H1 (cell line): ENCODE data around the gene MINAR1. TPM values are rescaled to one million over a fixed set of nuclear protein-coding genes. Genes with fewer than 3 reads are reported as not detected.

ENCODE experiments used
- CTCF ChIA-PET: fragments of 300-600 bp; sonication (Branson Sonifier 250); formaldehyde crosslinking; loops from one replicate; lab custom pipeline; 2021; ENCODE audit not compliant: partially characterized antibody; lab: Charles Lee
- POLR2A ChIA-PET: fragments of 300-600 bp; sonication (Branson Sonifier 250); formaldehyde crosslinking; loops from one replicate; lab custom pipeline; 2021; ENCODE audit warnings: inconsistent platforms; ENCODE audit not compliant: partially characterized antibody; lab: Charles Lee
- DNase-seq, 2 experiments: peaks; one replicate each; pipeline versions ENCODE4 v3.0.0 to v3.0.0-alpha.2; 2010 to 2022; ENCODE audit warnings: low spot score in 2 of 2, low read depth in 1 of 2, mixed read lengths in 1 of 2
- FAIRE-seq: peaks from 2 replicates; lab custom pipeline; 2011; peaks lifted over from hg19 to GRCh38; lab: Jason Lieb, UNC
- H2AFZ ChIP-seq: 2 replicates; pipeline ENCODE4 v1.8.1; 2012; ENCODE audit warnings: low read length, inconsistent platforms
- H2AK5ac ChIP-seq: 2 replicates; pipeline ENCODE4 v1.6.1; 2013; ENCODE audit warnings: low read depth, low read length
- H2BK120ac ChIP-seq: replicated peaks from 2 replicates; pipeline ENCODE3; 2013; ENCODE audit warnings: low read depth, low read length, inconsistent platforms
- H2BK12ac ChIP-seq: 2 replicates; pipeline ENCODE4 v1.6.1; 2013; ENCODE audit warnings: low read depth, low read length
- H2BK15ac ChIP-seq: 2 replicates; pipeline ENCODE4 v1.6.1; 2013; ENCODE audit warnings: low read length
- H2BK20ac ChIP-seq: 2 replicates; pipeline ENCODE4 v1.6.1; 2013; ENCODE audit warnings: low read length
- H2BK5ac ChIP-seq: 2 replicates; pipeline ENCODE4 v1.6.1; 2013; ENCODE audit warnings: low read depth, low read length
- H3K14ac ChIP-seq: 2 replicates; pipeline ENCODE4 v1.6.1; 2013; ENCODE audit warnings: inconsistent platforms; ENCODE audit not compliant: insufficient read length
- H3K18ac ChIP-seq: 2 replicates; pipeline ENCODE4 v1.6.1; 2013; ENCODE audit warnings: low read length; ENCODE audit errors: extremely low read depth
- H3K23ac ChIP-seq: 2 replicates; pipeline ENCODE4 v1.6.1; 2013; ENCODE audit warnings: inconsistent platforms; ENCODE audit not compliant: insufficient read length
- H3K23me2 ChIP-seq: 2 replicates; pipeline ENCODE4 v1.6.1; 2013; ENCODE audit warnings: low read depth, low read length
- H3K27ac ChIP-seq: 2 replicates; pipeline ENCODE4 v1.6.1; 2011; ENCODE audit warnings: low read depth, low read length, inconsistent platforms
- H3K27me3 ChIP-seq, 4 experiments: replicated peaks in 1 of 4; 1 replicate in 1 of 4; 2 replicates in 3 of 4; pipeline versions ENCODE4 v1.6.1 to v1.8.1; 2011 to 2013; ENCODE audit warnings: low read length in 3 of 4, mild to moderate bottlenecking in 3 of 4, inconsistent platforms in 2 of 4, mixed read lengths in 2 of 4, moderate library complexity in 1 of 4; ENCODE audit not compliant: control insufficient read depth in 3 of 4, insufficient read depth in 3 of 4; ENCODE audit errors: extremely low read depth in 1 of 4
- H3K36me3 ChIP-seq, 4 experiments: 2 replicates each; pipeline versions ENCODE4 v1.6.1 to v1.8.1; 2011 to 2013; ENCODE audit warnings: mild to moderate bottlenecking in 4 of 4, low read length in 3 of 4, moderate library complexity in 2 of 4, control low read depth in 1 of 4, inconsistent platforms in 1 of 4; ENCODE audit not compliant: insufficient read depth in 4 of 4, control insufficient read depth in 2 of 4
- H3K4ac ChIP-seq: replicated peaks from 2 replicates; pipeline ENCODE3; 2013; ENCODE audit warnings: low read length, low read depth, mixed read lengths, inconsistent platforms; ENCODE audit not compliant: insufficient read length
- H3K4me1 ChIP-seq, 4 experiments: replicated peaks in 1 of 4; 1 replicate in 1 of 4; 2 replicates in 3 of 4; pipeline versions ENCODE4 v1.6.1 to v1.8.1; 2011 to 2013; ENCODE audit warnings: low read length in 3 of 4, inconsistent platforms in 2 of 4, mixed read lengths in 1 of 4; ENCODE audit not compliant: insufficient read depth in 4 of 4, control insufficient read depth in 3 of 4
- H3K4me2 ChIP-seq, 2 experiments: 2 replicates each; pipeline versions ENCODE4 v1.6.1 to v1.8.1; 2011 to 2013; ENCODE audit warnings: low read depth in 2 of 2, low read length in 2 of 2, control low read depth in 1 of 2, inconsistent platforms in 1 of 2, mild to moderate bottlenecking in 1 of 2; ENCODE audit not compliant: insufficient read depth in 1 of 2
- H3K4me3 ChIP-seq, 4 experiments: fragments of 200-600, 300-600 bp in 1 of 4; sonication (generic), shearing (Covaris generic), sonication (Bioruptor Twin) in 1 of 4; 2 replicates each; pipeline versions ENCODE4 v1.5.1 to v1.8.1; 2011 to 2016; ENCODE audit warnings: low read length in 4 of 4, low read depth in 3 of 4, control low read depth in 2 of 4, inconsistent platforms in 2 of 4, mild to moderate bottlenecking in 2 of 4, mixed read lengths in 1 of 4, moderate library complexity in 1 of 4; ENCODE audit not compliant: insufficient read depth in 2 of 4; ENCODE audit errors: extremely low read depth in 1 of 4
- H3K56ac ChIP-seq: replicated peaks from 2 replicates; pipeline ENCODE3; 2013; ENCODE audit warnings: low read depth, mild to moderate bottlenecking, mixed read lengths, low read length, inconsistent platforms; ENCODE audit not compliant: insufficient read length
- H3K79me1 ChIP-seq: 2 replicates; pipeline ENCODE4 v1.6.1; 2013; ENCODE audit warnings: low read depth, low read length, control low read depth
- H3K79me2 ChIP-seq, 2 experiments: 2 replicates each; pipeline versions ENCODE4 v1.6.1 to v1.8.1; 2012 to 2013; ENCODE audit warnings: low read length in 2 of 2, mild to moderate bottlenecking in 2 of 2, inconsistent platforms in 1 of 2; ENCODE audit not compliant: insufficient read depth in 2 of 2, control insufficient read depth in 1 of 2
- H3K9ac ChIP-seq, 4 experiments: replicated peaks in 1 of 4; 1 replicate in 1 of 4; 2 replicates in 3 of 4; pipeline versions ENCODE4 v1.6.1 to v1.8.1; 2011 to 2013; ENCODE audit warnings: low read depth in 3 of 4, low read length in 3 of 4, control low read depth in 2 of 4, mild to moderate bottlenecking in 2 of 4, moderate library complexity in 2 of 4, inconsistent platforms in 1 of 4; ENCODE audit errors: extremely low read depth in 1 of 4
- H3K9me3 ChIP-seq, 2 experiments: 2 replicates each; pipeline versions ENCODE4 v1.6.1 to v1.8.1; 2012 to 2013; ENCODE audit warnings: mild to moderate bottlenecking in 2 of 2, moderate library complexity in 2 of 2, control low read depth in 1 of 2, inconsistent platforms in 1 of 2, low read depth in 1 of 2, low read length in 1 of 2, mixed read lengths in 1 of 2; ENCODE audit not compliant: insufficient read depth in 2 of 2
- H4K20me1 ChIP-seq, 2 experiments: replicated peaks in 1 of 2; 2 replicates each; pipeline versions ENCODE3 to v1.8.1; 2011 to 2013; ENCODE audit warnings: inconsistent platforms in 2 of 2, low read length in 2 of 2, mild to moderate bottlenecking in 1 of 2; ENCODE audit not compliant: insufficient read depth in 2 of 2, control insufficient read depth in 1 of 2
- H4K5ac ChIP-seq: 2 replicates; pipeline ENCODE4 v1.6.1; 2013; ENCODE audit warnings: low read length, low read depth, mixed read lengths, inconsistent platforms; ENCODE audit not compliant: insufficient read length
- H4K8ac ChIP-seq: 2 replicates; pipeline ENCODE4 v1.8.0; 2013; ENCODE audit warnings: mild to moderate bottlenecking, moderate library complexity, low read length, inconsistent platforms; ENCODE audit not compliant: insufficient read depth; ENCODE audit errors: extremely low read depth
- H4K91ac ChIP-seq: replicated peaks from 2 replicates; pipeline ENCODE3; 2013; ENCODE audit warnings: low read length, mixed read lengths, inconsistent platforms; ENCODE audit not compliant: insufficient read length
- ASH2L ChIP-seq: fragments of 200-600, 300-600 bp; sonication (generic); IDR thresholded peaks from one replicate; pipeline ENCODE4 v1.7.1; 2017; ENCODE audit warnings: low read length
- CEBPB ChIP-seq: IDR thresholded peaks from 2 replicates; pipeline ENCODE4 v1.6.1; 2012; ENCODE audit warnings: low read depth, low read length
- CHD1 ChIP-seq: IDR thresholded peaks from 2 replicates; pipeline ENCODE4 v1.6.1; 2012; ENCODE audit warnings: low read depth, low read length, improper control_type of control experiment
- CTBP2 ChIP-seq: IDR thresholded peaks from 2 replicates; pipeline ENCODE4 v1.7.0; 2011; ENCODE audit warnings: borderline replicate concordance, mild to moderate bottlenecking, moderate library complexity, mixed read lengths, low read length; ENCODE audit not compliant: insufficient read depth, insufficient read length
- EGR1 ChIP-seq: IDR thresholded peaks from 2 replicates; pipeline ENCODE4 v1.6.1; 2011; ENCODE audit warnings: low read depth, low read length, borderline replicate concordance
- FOSL1 ChIP-seq: IDR thresholded peaks from 2 replicates; pipeline ENCODE4 v1.6.1; 2011; ENCODE audit warnings: mild to moderate bottlenecking, low read depth, low read length, moderate library complexity; ENCODE audit not compliant: insufficient read depth
- GTF2F1 ChIP-seq: IDR thresholded peaks from 2 replicates; pipeline ENCODE4 v1.6.1; 2012; ENCODE audit warnings: low read depth, low read length, improper control_type of control experiment, borderline replicate concordance
- JUN ChIP-seq: IDR thresholded peaks from 2 replicates; pipeline ENCODE4 v1.6.1; 2011; ENCODE audit warnings: low read depth, mild to moderate bottlenecking, improper control_type of control experiment, low read length
- NANOG ChIP-seq: IDR thresholded peaks from 2 replicates; pipeline ENCODE4 v1.6.1; 2011; ENCODE audit warnings: low read length, low read depth, mild to moderate bottlenecking, inconsistent platforms; ENCODE audit not compliant: insufficient read depth, poor library complexity, severe bottlenecking
- RBBP5 ChIP-seq: IDR thresholded peaks from 2 replicates; pipeline ENCODE4 v1.7.1; 2012; ENCODE audit warnings: low read depth, mild to moderate bottlenecking, inconsistent platforms, low read length, moderate library complexity, borderline replicate concordance
- SIN3A ChIP-seq, 2 experiments: IDR thresholded peaks in 1 of 2; conservative IDR thresholded peaks in 1 of 2; 2 replicates each; pipeline ENCODE4 v1.6.1; 2011 to 2012; ENCODE audit warnings: low read length in 2 of 2, improper control_type of control experiment in 1 of 2, low read depth in 1 of 2, mild to moderate bottlenecking in 1 of 2
- SIRT6 ChIP-seq: IDR thresholded peaks from one replicate; pipeline ENCODE4 v1.7.1; 2012; ENCODE audit warnings: low read length, inconsistent platforms
- SP1 ChIP-seq: IDR thresholded peaks from 2 replicates; pipeline ENCODE4 v1.6.1; 2011; ENCODE audit warnings: low read depth, low read length
- SRF ChIP-seq: IDR thresholded peaks from 2 replicates; pipeline ENCODE4 v1.6.1; 2011; ENCODE audit warnings: mild to moderate bottlenecking, low read depth, low read length, moderate library complexity
- TCF12 ChIP-seq: IDR thresholded peaks from 2 replicates; pipeline ENCODE4 v1.6.1; 2011; ENCODE audit warnings: low read depth, mild to moderate bottlenecking, low read length
- TEAD4 ChIP-seq: IDR thresholded peaks from 2 replicates; pipeline ENCODE4 v1.6.1; 2012; ENCODE audit warnings: low read depth, low read length, inconsistent platforms, mixed read lengths
- WGBS, 2 experiments: shearing (Covaris generic) in 1 of 2; methylation state at CpG; one replicate each; pipeline versions ENCODE4 v1.1.6 to v1.1.7; 2013 to 2015; ENCODE audit warnings: low lambda C conversion rate in 2 of 2, mixed read lengths in 2 of 2, inconsistent platforms in 1 of 2, low coverage in 1 of 2, missing lambda C conversion rate in 1 of 2; ENCODE audit not compliant: insufficient replicate concordance in 2 of 2, insufficient coverage in 1 of 2, insufficient read length in 1 of 2; ENCODE audit errors: extremely low coverage in 1 of 2, missing lambda C conversion rate in 1 of 2; 5-methylcytosine and 5-hydroxymethylcytosine counted together
- polyA plus RNA-seq, 7 experiments: library from polyadenylated mRNA; depleted of rRNA in 3 of 7; stranded (reverse) in 5 of 7; unstranded in 2 of 7; fragments of >200 nt in 5 of 7; fragments of 200-250 nt in 2 of 7; gene quantifications; 1 replicate in 5 of 7; 2 replicates in 1 of 7; 4 replicates in 1 of 7; pipeline versions ENCODE4 v1.2.1 to v1.2.3, GENCODE V29; 2011 to 2013; ENCODE audit warnings: missing spikeins in 2 of 7, mixed read lengths in 2 of 7
- total RNA-seq: library from RNA; stranded (reverse); fragmentation: NEBNext Ultra II Directional; extraction: Animal tissue kit (Norgen Biotek cat#: 25700); gene quantifications from 2 replicates; pipeline ENCODE4 v1.2.1, GENCODE V29; 2021

Gene MINAR1
- total and polyA plus RNA-seq, 2 of the 8 experiments (the other 6 are each of a cell fraction or from before 2014, with no cell fraction given), result 0.17 to 0.67 TPM

GRCh38 chr15:79401301-79401700 is 30.8 kb upstream of the MINAR1 start:
- Histone ChIP-seq H2AFZ (no peak overlapping the region), H2BK20ac (no peak overlapping the region), H3K79me2 (no peaks in the 10 kb centered on the region), H3K9ac (no peak overlapping the region), H4K20me1 (peaks cover 0 to 2% of the 10 kb centered on the region in 2 experiments), H3K18ac (no peak overlapping the region), H3K4me1 (peaks cover 0 to 3% (median 0%) of the 10 kb centered on the region in 4 experiments; a peak in 2 of 7 replicates), H3K36me3 (no peaks in the 10 kb centered on the region), H2BK15ac (no peak overlapping the region), H2BK120ac (no peak overlapping the region), H3K23ac (no peak overlapping the region), H2AK5ac (no peak overlapping the region), H3K4ac (no peak overlapping the region), H3K4me2 (no peak overlapping the region), H4K5ac (no peak overlapping the region), H3K23me2 (no peaks in the 10 kb centered on the region), H2BK5ac (no peak overlapping the region), H3K56ac (no peak overlapping the region), H4K91ac (no peak overlapping the region), H3K4me3 (no peak overlapping the region), H3K14ac (no peak overlapping the region), H4K8ac (no peak overlapping the region), H3K79me1 (no peaks in the 10 kb centered on the region), H2BK12ac (no peak overlapping the region), H3K27ac (no peak overlapping the region), H3K9me3 (no peaks in the 10 kb centered on the region), H3K27me3 (no peaks in the 10 kb centered on the region)
- POLR2A ChIA-PET, result no interaction called here
- DNase-seq (no peak), FAIRE-seq (no peak)
- WGBS, 2 experiments, result 62% methylated on average over 3 of the region's 3 CpGs; no CpG with 5 or more reads in 1 of the 2 experiments
- CTCF ChIA-PET, result interaction anchor here (1.7 kb wide), 1 partner anchor 62 kb away, joined by 3 read pairs; no protein-coding TSS in a partner anchor
- TF ChIP-seq JUN (no peak), TCF12 (no peak), CHD1 (no peak), CEBPB (no peak), ASH2L (no peak), TEAD4 (no peak), GTF2F1 (no peak), SP1 (no peak), SIRT6 (no peak), CTBP2 (no peak), EGR1 (no peak), SRF (no peak), NANOG (no peak), FOSL1 (no peak), RBBP5 (no peak), SIN3A (conservative IDR thresholded peaks at IDR 0.05 in 1 of 2, IDR thresholded peaks at IDR 0.05 in 1 of 2; ENCODE audit: low read depth in 1 of 2, low read length in 2 of 2) (no peak)
